Mesothelial cell of epicardium (in vitro differentiated cells): ENCODE results near the gene LVRN. TPM values are rescaled to one million over a fixed set of nuclear protein-coding genes. Genes with fewer than 3 reads are reported as not detected.

Experiments used
- DNase-seq, 2 experiments: peaks; one replicate each; pipeline ENCODE4 v3.0.0; 2021; ENCODE audit warnings: low spot score in 2 of 2; ENCODE audit not compliant: unreplicated experiment in 2 of 2
- H3K27ac Mint-ChIP-seq: 2 replicates; pipeline ENCODE4 v1.8.0; 2021; ENCODE audit warnings: mixed read lengths
- H3K27me3 Mint-ChIP-seq: 2 replicates; pipeline ENCODE4 v1.8.0; 2021; ENCODE audit warnings: low read depth, mixed read lengths
- H3K36me3 Mint-ChIP-seq: 2 replicates; pipeline ENCODE4 v1.8.0; 2021; ENCODE audit warnings: mixed read lengths
- H3K4me1 Mint-ChIP-seq: 2 replicates; pipeline ENCODE4 v1.8.0; 2021; ENCODE audit warnings: mixed read lengths
- H3K4me3 Mint-ChIP-seq: 2 replicates; pipeline ENCODE4 v1.8.0; 2021; ENCODE audit warnings: mild to moderate bottlenecking, moderate library complexity, mixed read lengths
- H3K9me3 Mint-ChIP-seq: 2 replicates; pipeline ENCODE4 v1.8.0; 2021; ENCODE audit warnings: mixed read lengths
- total RNA-seq: library from RNA; stranded (reverse); gene quantifications from 3 replicates; pipeline ENCODE4 v1.2.1, GENCODE V29; 2021
- TF ChIP-seq, protein P1 (sequence below): fragments of 200-600 bp; sonication (generic); IDR thresholded peaks from one replicate; pipeline ENCODE4 v1.5.0; 2021; ENCODE audit warnings: antibody characterized with exemption; ENCODE audit not compliant: unreplicated experiment

The LVRN gene
- total RNA-seq, 1 donor from 2014 or later = 0.25 TPM

DNA sequence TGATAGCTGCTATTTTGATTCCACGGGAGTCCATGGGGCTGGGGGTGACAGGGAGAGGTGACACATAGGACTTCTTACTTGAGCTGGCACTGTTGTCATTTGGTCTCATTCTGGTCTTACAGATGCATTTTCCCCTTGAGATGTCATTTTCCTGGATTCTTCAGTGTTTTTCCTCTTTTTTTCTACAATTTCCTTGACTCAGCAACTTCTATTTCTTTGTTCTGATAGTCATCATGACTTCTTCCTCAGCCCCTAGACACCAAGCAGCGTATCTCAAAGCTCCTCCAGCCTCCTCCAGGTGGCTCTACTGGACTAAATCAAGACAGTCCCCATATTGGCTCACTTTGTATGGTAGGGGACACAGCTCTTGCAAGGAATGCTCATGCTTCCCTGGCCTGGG is 16.5 kb downstream of the LVRN start:
- Mint-ChIP-seq H3K4me3 (no peak overlapping the region), H3K36me3 (no peaks in the 10 kb centered on the region), H3K4me1 (peaks cover 11% of the 10 kb centered on the region), H3K27ac (peak overlapping the region; percentile 1), H3K27me3 (no peaks in the 10 kb centered on the region), H3K9me3 (peaks cover 21% of the 10 kb centered on the region)
- no peak for DNase-seq
- TF ChIP-seq, protein P1, sequence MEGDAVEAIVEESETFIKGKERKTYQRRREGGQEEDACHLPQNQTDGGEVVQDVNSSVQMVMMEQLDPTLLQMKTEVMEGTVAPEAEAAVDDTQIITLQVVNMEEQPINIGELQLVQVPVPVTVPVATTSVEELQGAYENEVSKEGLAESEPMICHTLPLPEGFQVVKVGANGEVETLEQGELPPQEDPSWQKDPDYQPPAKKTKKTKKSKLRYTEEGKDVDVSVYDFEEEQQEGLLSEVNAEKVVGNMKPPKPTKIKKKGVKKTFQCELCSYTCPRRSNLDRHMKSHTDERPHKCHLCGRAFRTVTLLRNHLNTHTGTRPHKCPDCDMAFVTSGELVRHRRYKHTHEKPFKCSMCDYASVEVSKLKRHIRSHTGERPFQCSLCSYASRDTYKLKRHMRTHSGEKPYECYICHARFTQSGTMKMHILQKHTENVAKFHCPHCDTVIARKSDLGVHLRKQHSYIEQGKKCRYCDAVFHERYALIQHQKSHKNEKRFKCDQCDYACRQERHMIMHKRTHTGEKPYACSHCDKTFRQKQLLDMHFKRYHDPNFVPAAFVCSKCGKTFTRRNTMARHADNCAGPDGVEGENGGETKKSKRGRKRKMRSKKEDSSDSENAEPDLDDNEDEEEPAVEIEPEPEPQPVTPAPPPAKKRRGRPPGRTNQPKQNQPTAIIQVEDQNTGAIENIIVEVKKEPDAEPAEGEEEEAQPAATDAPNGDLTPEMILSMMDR = no peak

DNA sequence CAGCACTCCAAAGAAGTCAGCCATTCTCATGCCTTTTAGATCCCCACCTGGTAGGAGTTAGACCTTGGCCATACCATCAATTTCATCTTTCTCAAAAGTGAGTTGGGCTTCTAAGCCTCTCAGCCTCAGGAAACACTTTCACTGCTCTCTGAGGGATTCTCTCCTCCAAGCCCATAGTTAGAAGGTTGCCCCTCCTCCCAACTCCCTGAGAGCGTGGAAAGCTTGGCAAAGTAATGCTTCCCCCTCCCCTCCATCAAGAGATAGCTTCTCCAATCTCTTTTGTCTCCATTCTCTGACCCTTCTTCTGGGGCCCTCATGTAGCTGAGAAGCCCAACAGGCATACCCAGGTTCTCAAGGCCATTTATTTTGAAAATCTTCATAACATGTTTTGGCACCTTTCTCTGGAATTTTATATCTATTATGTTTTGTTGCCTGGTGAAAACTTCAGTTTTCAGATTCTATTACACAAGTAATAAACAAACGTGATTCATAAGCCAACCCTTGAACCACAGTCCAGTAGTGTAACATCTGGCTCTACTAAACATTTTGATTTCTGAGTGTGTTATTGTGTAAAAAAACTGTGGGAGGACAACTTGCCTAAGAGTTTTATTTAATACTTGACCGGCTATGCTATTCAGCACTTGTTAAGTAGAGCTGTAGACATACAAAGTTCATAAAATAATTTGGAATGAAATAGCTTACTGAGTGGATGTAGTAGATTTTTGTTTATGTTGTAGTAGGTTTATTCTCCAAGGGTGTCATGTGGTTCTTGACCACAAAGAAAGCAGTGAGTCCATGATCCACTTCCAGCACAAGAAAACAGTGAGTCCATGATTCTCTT is 17.1 kb downstream of the LVRN start:
- H3K36me3 Mint-ChIP-seq = no peaks in the 10 kb centered on the region
- H3K9me3 Mint-ChIP-seq = peaks cover 21% of the 10 kb centered on the region
- TF ChIP-seq, protein P1 = no peak
- no peak overlapping the region for H3K4me3 Mint-ChIP-seq
- H3K4me1 Mint-ChIP-seq = peaks cover 11% of the 10 kb centered on the region
- H3K27me3 Mint-ChIP-seq = no peaks in the 10 kb centered on the region
- no peak for DNase-seq
- no peak overlapping the region for H3K27ac Mint-ChIP-seq

DNA sequence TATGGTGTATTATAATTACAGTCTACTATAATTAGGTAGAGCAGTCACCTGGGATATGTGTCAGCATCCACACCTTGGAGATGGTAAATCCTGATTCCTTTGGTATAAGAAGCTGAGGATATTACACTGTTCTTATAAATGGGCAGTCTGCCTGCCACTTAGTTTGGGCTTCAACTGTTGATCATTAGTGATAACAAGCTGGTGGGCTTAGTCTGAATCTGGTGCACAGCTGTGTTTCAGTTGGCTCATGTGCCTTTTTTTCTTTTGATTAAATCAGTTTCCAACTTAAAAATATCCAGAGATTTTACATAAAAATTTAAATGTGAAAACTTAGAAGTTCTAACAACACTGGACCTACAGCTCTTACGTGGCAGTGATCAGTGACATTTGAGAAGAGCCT is 21.2 kb downstream of the LVRN start:
- Mint-ChIP-seq H3K4me3 (no peak overlapping the region), H3K4me1 (peaks cover 7% of the 10 kb centered on the region), H3K9me3 (no peaks in the 10 kb centered on the region), H3K36me3 (no peaks in the 10 kb centered on the region), H3K27ac (no peak overlapping the region), H3K27me3 (no peaks in the 10 kb centered on the region)
- TF ChIP-seq, protein P1 = no peak
- DNase-seq = no peak

DNA sequence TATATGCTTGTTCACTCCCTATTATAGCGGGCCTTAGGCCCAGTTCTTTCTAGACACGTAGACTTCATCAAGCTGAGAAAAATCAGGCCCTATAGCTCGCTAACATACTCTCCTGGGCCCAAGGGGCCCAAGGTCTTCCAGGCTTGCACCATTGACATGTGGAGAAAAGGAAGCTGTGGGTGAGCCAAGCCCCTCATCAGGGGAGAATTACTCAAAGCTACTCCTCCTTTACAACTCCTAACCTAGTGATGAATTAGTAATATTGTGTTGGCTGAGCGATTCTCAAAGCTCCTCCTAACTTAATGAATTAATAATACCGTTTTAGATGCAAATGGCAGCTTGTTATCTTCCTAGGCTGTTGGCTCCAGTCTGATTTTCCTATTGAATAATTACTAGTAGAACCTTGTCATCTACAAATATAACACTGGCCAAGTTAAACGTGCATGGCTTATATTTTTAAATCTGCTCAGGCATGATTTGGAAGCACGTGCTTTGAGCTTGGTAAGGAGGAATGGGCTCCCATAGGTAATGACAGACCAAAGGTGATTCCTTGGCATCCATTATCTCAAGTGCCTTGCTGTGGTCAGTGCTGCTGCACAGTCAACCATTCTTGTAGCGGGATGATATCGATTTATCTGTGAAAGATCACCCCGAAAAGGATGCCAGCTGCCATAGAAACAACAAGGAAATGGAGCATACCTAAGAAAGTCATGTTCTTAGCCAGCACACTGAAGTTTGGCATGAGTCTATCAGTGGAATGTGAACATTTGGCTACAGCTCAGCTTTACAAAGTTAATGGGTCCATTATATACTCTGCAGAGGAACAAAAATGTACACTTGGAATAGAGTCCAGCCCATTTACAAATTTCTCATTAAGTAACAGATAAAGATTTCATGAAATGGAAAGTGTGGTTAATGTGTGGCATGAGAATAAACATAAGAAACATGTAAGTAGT is 23.8 kb downstream of the LVRN start:
- no peak for DNase-seq
- Mint-ChIP-seq H3K9me3 (no peaks in the 10 kb centered on the region), H3K4me1 (peaks cover 3% of the 10 kb centered on the region), H3K27ac (peak overlapping the region; percentile 68), H3K27me3 (peaks cover 12% of the 10 kb centered on the region), H3K4me3 (no peak overlapping the region), H3K36me3 (no peaks in the 10 kb centered on the region)
- TF ChIP-seq, protein P1 = no peak

DNA sequence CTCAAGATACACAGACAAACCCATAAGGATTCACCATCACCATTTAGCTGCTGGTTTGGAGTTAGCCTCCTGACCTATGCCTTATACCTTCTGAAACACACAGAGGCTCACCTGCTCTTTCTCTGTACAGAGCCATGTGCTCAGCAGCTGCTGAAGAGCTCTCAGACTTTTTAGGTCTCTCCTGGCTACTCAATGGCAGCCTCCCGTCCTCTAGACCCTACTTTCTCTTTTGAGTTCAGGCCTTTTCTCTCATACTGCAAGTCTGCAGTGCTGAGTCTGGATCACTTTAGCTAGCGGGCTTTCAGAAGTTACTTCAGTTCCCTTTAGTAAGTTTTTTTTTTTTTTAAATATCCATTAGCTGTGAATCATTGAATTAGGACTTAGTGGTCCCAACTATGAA is 25.7 kb downstream of the LVRN start:
- no peak for DNase-seq
- no peaks in the 10 kb centered on the region for H3K36me3 Mint-ChIP-seq
- TF ChIP-seq, protein P1 = no peak
- peaks cover 28% of the 10 kb centered on the region for H3K27me3 Mint-ChIP-seq
- H3K4me3 Mint-ChIP-seq = no peak overlapping the region
- H3K27ac Mint-ChIP-seq = no peak overlapping the region
- no peaks in the 10 kb centered on the region for H3K9me3 Mint-ChIP-seq
- H3K4me1 Mint-ChIP-seq = peaks cover 3% of the 10 kb centered on the region
